ENCODE data around the gene CHRND. TPM values are rescaled to one million over a fixed set of nuclear protein-coding genes. Genes with fewer than 3 reads are reported as not detected.

CHRND gene
- total and polyA plus RNA-seq, 2 of the 4 experiments (the other 2 are of a cell fraction), result not detected

DNA sequence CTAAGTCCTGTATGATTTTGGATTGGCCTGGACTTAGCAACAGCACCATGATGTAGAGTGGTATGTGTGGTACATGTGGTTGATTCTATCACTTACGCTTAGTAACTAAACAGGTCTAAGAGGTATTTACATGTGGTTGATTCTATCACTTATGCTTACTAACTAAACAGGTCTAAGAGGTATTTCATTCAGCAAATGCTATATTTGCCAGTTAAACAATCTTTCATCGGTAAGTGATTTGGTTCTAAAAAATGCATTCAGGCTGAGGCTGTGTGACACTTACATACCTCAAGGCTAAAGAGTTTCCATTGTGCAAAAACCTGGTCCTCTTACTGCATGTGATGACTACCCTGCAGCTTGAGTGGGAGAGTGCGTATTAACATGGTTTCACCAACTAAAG lies 37.6 kb downstream of the CHRND start:
- in situ Hi-C loops (cut with MboI; ENCODE audit: low sequenced_read_pairs) (no loop called here), intact Hi-C loops (cut with micrococcal nuclease) (no loop called here), dilution Hi-C loops (cut with HindIII; ENCODE audit: low sequenced_read_pairs, unreplicated experiment) (no loop called here)
- no peak overlapping the region for H2AFZ ChIP-seq (replicated peaks; ENCODE audit: low read length, poor library complexity)
- POLR2A ChIA-PET (ENCODE audit: unreplicated experiment), result no interaction called here
- no peak overlapping the region for H3K23ac ChIP-seq (ENCODE audit: low read depth, low read length)
- peaks cover 15 to 34% of the 10 kb centered on the region in 2 experiments for H3K79me1 ChIP-seq (ENCODE audit: low read depth in 1 of 2, low read length in 2 of 2)
- ATAC-seq (ENCODE audit: low read depth) (no peak), DNase-seq (peak; percentile 77)
- TF ChIP-seq, protein P1, sequence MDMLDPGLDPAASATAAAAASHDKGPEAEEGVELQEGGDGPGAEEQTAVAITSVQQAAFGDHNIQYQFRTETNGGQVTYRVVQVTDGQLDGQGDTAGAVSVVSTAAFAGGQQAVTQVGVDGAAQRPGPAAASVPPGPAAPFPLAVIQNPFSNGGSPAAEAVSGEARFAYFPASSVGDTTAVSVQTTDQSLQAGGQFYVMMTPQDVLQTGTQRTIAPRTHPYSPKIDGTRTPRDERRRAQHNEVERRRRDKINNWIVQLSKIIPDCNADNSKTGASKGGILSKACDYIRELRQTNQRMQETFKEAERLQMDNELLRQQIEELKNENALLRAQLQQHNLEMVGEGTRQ (IDR thresholded peaks at IDR 0.05; ENCODE audit: low read depth, low read length), result no peak
- TF ChIP-seq POLR2A (IDR thresholded peaks at IDR 0.05; ENCODE audit: low read depth, low read length), result no peak
- no peak for TF ChIP-seq FOS (IDR thresholded peaks at IDR 0.05; ENCODE audit: low read depth, low read length)
- TF ChIP-seq BHLHE40 (IDR thresholded peaks at IDR 0.05; ENCODE audit: low read depth, low read length), result no peak
- TF ChIP-seq CEBPB (IDR thresholded peaks at IDR 0.05; ENCODE audit: low read depth, low read length), result peak; percentile 77
- TF ChIP-seq MXI1 (IDR thresholded peaks at IDR 0.05; ENCODE audit: borderline replicate concordance, low read depth, low read length), result no peak
- peaks cover 53% of the 10 kb centered on the region for H3K36me3 ChIP-seq (ENCODE audit: control insufficient read depth, insufficient read depth, low read length)
- no peak overlapping the region for H2AK5ac ChIP-seq (ENCODE audit: low read depth, low read length)
- no peak overlapping the region for H2BK5ac ChIP-seq (ENCODE audit: low read depth, low read length, poor library complexity, severe bottlenecking)
- no peak overlapping the region for H3K4me3 ChIP-seq (ENCODE audit: insufficient read depth, low read depth, low read length)
- H3K9me1 ChIP-seq (ENCODE audit: insufficient read depth, low read length), result no peaks in the 10 kb centered on the region
- H4K91ac ChIP-seq (ENCODE audit: insufficient read depth, low read depth, low read length), result no peak overlapping the region
- no peak overlapping the region for H2AK9ac ChIP-seq (replicated peaks; ENCODE audit: low read depth, low read length, poor library complexity)
- H3K4me1 ChIP-seq (ENCODE audit: control insufficient read depth, insufficient read depth, low read length), result no peaks in the 10 kb centered on the region; the same call in 1 of the 2 replicates
- no peak overlapping the region for H4K8ac ChIP-seq (ENCODE audit: low read depth in 2 of 2, low read length in 2 of 2)
- H3K27me3 ChIP-seq (ENCODE audit: control insufficient read depth, insufficient read depth, low read length), result no peaks in the 10 kb centered on the region
- no peak overlapping the region for H3K9ac ChIP-seq (ENCODE audit: low read depth, low read length)
- H3K27ac ChIP-seq (ENCODE audit: insufficient read depth, low read length), result no peak overlapping the region
- no peak overlapping the region for H2BK20ac ChIP-seq (ENCODE audit: low read depth, low read length)
- WGBS, 2 experiments (ENCODE audit: extremely low coverage in 2 of 2, insufficient read length in 1 of 2), result no CpG with 5 or more reads among the region's 3 CpGs
- H3K56ac ChIP-seq (ENCODE audit: extremely low read depth, insufficient read depth, low read length), result no peak overlapping the region
- no TSS peak for BruUV-seq (replicated peaks)
- CTCF ChIA-PET, result no interaction called here
- H3K18ac ChIP-seq (ENCODE audit: low read depth, low read length), result no peak overlapping the region
- H3K4ac ChIP-seq (ENCODE audit: low read depth, low read length), result no peak overlapping the region
- no peak overlapping the region for H3K4me2 ChIP-seq (ENCODE audit: low read depth, low read length)
- no peak overlapping the region for H2BK120ac ChIP-seq (ENCODE audit: low read depth, low read length)
- H3K9me3 ChIP-seq (ENCODE audit: control insufficient read depth, insufficient read depth, low read length), result no peaks in the 10 kb centered on the region
- H4K5ac ChIP-seq (ENCODE audit: low read depth, low read length), result no peak overlapping the region
- H4K20me1 ChIP-seq (ENCODE audit: insufficient read depth, low read length), result 0 out of 2 replicates have a peak, but pooled peaks cover 7% of the 10 kb centered on the region
- H3K14ac ChIP-seq (replicated peaks; ENCODE audit: low read depth, low read length), result no peak overlapping the region
- no peak overlapping the region for H2BK15ac ChIP-seq (ENCODE audit: low read depth, low read length)
